Left lung (tissue), 10 donors: ENCODE results near the gene NSD2. TPM values are rescaled to one million over a fixed set of nuclear protein-coding genes. Genes with fewer than 3 reads are reported as not detected.

Experiments used
- ATAC-seq: fragments of 200-7000 bp; cut with Tn5 transposase; one replicate; pipeline ENCODE4 v1.9.1; 2020; ENCODE audit warnings: moderate library complexity
- DNase-seq, 4 donors: peaks; one replicate each; pipeline ENCODE4 v3.0.0-alpha.2; 2013 to 2020
- H3K27ac ChIP-seq, 2 donors: fragments of 200-600 bp; sonication (generic) in 1 of 2; one replicate each; pipeline versions ENCODE4 v1.5.0 to v1.8.0; 2020 to 2021
- H3K27me3 ChIP-seq, 2 donors: fragments of 200-600 bp; sonication (generic) in 1 of 2; one replicate each; pipeline versions ENCODE4 v1.5.0 to v1.8.0; 2020 to 2021
- H3K36me3 ChIP-seq, 2 donors: fragments of 200-600 bp; sonication (generic) in 1 of 2; one replicate each; pipeline versions ENCODE4 v1.5.0 to v1.8.0; 2020 to 2021
- H3K4me1 ChIP-seq, 2 donors: fragments of 200-600 bp; one replicate each; pipeline ENCODE4 v1.8.0; 2021
- H3K4me3 ChIP-seq, 2 donors: fragments of 200-600 bp; sonication (generic) in 1 of 2; one replicate each; pipeline versions ENCODE4 v1.5.0 to v1.8.0; 2020 to 2021; ENCODE audit warnings: mild to moderate bottlenecking in 1 of 2
- H3K9me3 ChIP-seq, 2 donors: fragments of 200-600 bp; sonication (generic) in 1 of 2; one replicate each; pipeline versions ENCODE4 v1.5.0 to v1.8.0; 2020 to 2021
- CTCF ChIP-seq, 2 donors: fragments of 200-600 bp; sonication (generic) in 1 of 2; IDR thresholded peaks; one replicate each; pipeline versions ENCODE4 v1.5.0 to v1.8.0; 2021; ENCODE audit warnings: antibody characterized with exemption in 2 of 2
- intact Hi-C, 2 donors: fragments of 100-400 bp; cut with DNase I; formaldehyde crosslinking; loops; one replicate each; pipeline versions ENCODE4 v1.11.2 to v1.14.2; 2022
- polyA plus RNA-seq, 6 donors: library from polyadenylated mRNA; unstranded; fragments of 120-200 nt; gene quantifications; one replicate each; pipeline ENCODE4 v1.2.1, GENCODE V29; 2013; ENCODE audit not compliant: insufficient read length in 6 of 6
- total RNA-seq, 2 donors: library from RNA; stranded (reverse); fragmentation: NEBNext Ultra II Directional; extraction: Animal tissue kit (Norgen Biotek cat#: 25700); gene quantifications; one replicate each; pipeline ENCODE4 v1.2.1, GENCODE V29; 2021
- donor health status: DM: no; HTN: yes; CAD: no.
- donor health status: DM: no; HTN: no; CAD: no.

The NSD2 gene
- total and polyA plus RNA-seq, 8 donors: 53.6 to 93.8 (median 80.0) TPM

- Histone ChIP-seq H3K4me3 (peak overlapping the region; percentile 90 to 98), H3K4me1 (peaks cover 0 to 35% of the 10 kb centered on the region in 2 donors), H3K36me3 (peaks cover 0 to 24% of the 10 kb centered on the region in 2 donors), H3K27me3 (no peaks in the 10 kb centered on the region), H3K27ac (peak overlapping the region; percentile 93 to 99), H3K9me3 (no peaks in the 10 kb centered on the region)
- no peak for TF ChIP-seq CTCF (IDR thresholded peaks at IDR 0.05)
- ATAC-seq (no peak), DNase-seq (peak in 2 of 4 donors; percentile 22 to 80)
- intact Hi-C loops: no loop called here
These were observed 136.8 kb downstream of the NSD2 start for GRCh38 chr4:2007804-2008670.

DNA sequence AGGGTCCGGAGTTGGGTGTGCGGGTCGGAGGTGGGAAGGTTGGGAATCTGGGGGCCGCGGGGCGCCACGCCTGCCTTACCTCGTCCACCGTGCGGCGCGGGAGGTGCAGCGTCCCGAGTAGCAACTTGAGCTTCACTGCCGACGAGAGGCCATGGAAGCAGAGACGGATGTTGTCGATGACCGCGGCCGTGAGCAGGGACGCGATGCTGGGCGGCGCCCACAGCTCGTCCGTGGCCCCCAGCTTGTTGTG, 137.4 kb downstream of the NSD2 start:
- intact Hi-C loops: no loop called here
- peaks cover 0 to 35% of the 10 kb centered on the region in 2 donors for H3K4me1 ChIP-seq
- no peaks in the 10 kb centered on the region for H3K9me3 ChIP-seq
- H3K36me3 ChIP-seq: peaks cover 0 to 19% of the 10 kb centered on the region in 2 donors
- no peaks in the 10 kb centered on the region for H3K27me3 ChIP-seq
- H3K27ac ChIP-seq: peak overlapping the region; percentile 93 to 99
- ATAC-seq: peak; percentile 6
- no peak for DNase-seq
- H3K4me3 ChIP-seq: peak overlapping the region; percentile 90 to 98
- no peak for TF ChIP-seq CTCF (IDR thresholded peaks at IDR 0.05)

DNA sequence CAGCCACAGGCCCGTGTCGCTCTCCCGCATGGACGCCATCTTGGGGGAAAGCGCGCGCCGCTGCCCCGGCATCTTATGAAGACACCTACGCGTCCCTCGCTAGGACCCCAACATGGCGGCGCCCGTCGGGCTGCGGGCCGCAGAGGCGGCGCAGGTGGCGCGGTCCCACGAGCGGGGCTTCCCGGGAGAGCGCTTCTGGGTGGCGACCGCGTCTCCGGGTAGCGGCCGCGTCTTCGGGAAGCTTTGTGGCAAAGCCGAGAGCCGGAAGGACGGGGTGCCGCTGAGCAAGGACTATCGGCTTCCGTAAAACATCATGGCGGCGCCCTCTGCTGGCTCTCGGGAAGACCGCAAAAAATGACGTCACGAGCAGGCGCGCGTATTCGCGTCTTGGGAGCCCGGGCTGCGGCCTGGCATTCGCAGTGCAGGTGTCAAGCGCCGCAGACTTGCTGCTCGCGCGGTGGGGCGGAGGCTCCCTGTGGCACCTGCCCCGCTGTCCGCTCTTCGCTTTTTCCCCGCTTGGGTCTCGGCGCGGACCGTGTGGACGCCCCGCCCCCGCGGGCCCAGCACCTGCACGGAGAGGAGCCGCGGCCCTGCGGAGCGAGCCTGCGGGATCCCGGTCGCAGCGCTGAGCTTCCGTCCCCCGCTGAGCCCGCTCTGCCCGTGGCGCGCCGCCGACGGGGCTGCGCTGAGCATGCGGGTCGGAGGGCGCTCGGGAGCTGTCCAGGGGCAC, 137.9 kb downstream of the NSD2 start, which contains the start of gene NELFA:
TSS of gene NELFA (minus strand) at position 54 of the 730 bp plus-strand sequence. CDS start at position 39, 15 bp downstream.
- ATAC-seq: peak; percentile 95
- peak; percentile 33 to 40 for TF ChIP-seq CTCF (IDR thresholded peaks at IDR 0.05)
- intact Hi-C loops: no loop called here

DNA sequence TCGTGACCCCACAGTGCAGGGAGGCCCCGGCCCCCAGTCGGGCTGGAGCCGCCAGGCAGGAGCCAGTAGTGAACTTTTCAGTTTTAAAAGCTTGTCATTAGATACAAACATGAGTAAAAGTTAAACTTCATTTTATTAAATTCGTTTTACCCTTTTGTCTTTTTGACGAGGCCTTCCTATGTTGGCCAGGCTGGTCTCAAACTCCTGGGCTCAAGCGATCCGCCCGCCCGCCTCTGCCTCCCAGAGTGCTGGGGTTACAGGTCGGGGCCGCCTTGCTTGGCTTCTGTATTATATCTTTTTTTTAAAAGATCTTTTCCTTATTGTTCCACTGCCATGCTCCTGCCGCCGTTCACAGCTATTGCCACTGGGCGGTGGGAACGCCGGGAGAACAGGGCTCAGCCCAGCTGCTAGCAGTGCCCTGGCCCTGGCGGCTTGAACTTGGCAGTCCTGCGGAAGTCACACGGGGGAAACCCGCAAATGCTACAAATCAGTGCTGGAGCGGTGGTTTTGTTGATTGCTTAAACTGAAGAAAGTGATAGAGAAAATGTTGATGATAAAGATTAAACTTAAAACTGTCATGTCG, 138.5 kb downstream of the NSD2 start:
- H3K4me3 ChIP-seq: peak overlapping the region; percentile 90 to 98
- H3K27ac ChIP-seq: peak overlapping the region; percentile 93 to 99
- intact Hi-C loops: no loop called here
- H3K36me3 ChIP-seq: peaks cover 0 to 11% of the 10 kb centered on the region in 2 donors
- ATAC-seq (peak; percentile 59), DNase-seq (peak in 3 of 4 donors; percentile 53 to 88 (median 70))
- H3K9me3 ChIP-seq: no peaks in the 10 kb centered on the region
- TF ChIP-seq CTCF (IDR thresholded peaks at IDR 0.05): no peak
- peaks cover 0 to 35% of the 10 kb centered on the region in 2 donors for H3K4me1 ChIP-seq
- no peaks in the 10 kb centered on the region for H3K27me3 ChIP-seq

More for the DNA sequence above, 137.9 kb downstream of the NSD2 start, which contains the start of gene NELFA:
- Histone ChIP-seq H3K36me3 (peaks cover 0 to 14% of the 10 kb centered on the region in 2 donors), H3K9me3 (no peaks in the 10 kb centered on the region), H3K4me1 (peaks cover 0 to 35% of the 10 kb centered on the region in 2 donors), H3K4me3 (peak within 1 kb of the TSS; percentile 90 to 98), H3K27ac (peak within 1 kb of the TSS; percentile 93 to 99), H3K27me3 (no peaks in the 10 kb centered on the region)
- peak; percentile 96 to 99 (median 96) for DNase-seq
